ENCODE results near the gene SEC22A.

Gene SEC22A

DNA sequence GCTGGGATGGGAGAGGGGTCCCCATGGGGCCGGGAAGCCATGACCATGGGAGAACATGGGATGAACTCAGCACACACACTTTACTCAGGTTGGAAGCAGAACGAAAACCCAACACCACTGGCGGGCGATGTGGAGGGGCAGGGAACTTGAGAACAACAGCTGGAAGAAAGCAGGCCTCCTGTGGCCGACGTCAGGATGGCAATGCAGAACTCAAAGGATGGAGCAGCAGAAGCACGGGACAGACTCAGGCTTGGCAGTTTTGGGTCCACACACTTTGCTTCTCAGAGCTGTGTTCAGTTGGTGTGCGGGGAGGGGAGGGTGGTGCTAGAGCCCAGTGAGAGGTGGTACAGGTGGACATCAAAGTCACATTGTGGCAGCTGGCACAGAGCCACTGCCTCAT, 80.7 kb downstream of the SEC22A start:
- Histone ChIP-seq H2BK5ac (ENCODE audit: low read length) (no peak overlapping the region), H3K18ac (ENCODE audit: low read length) (no peak overlapping the region), H3K27me3 (ENCODE audit: control insufficient read depth in 3 of 3, insufficient read depth in 3 of 3, low read depth in 1 of 3, low read length in 3 of 3) (peaks cover 0 to 2% (median 0%) of the 10 kb centered on the region in 3 experiments), H3K79me1 (ENCODE audit: low read depth, low read length) (no peaks in the 10 kb centered on the region), H2BK12ac (ENCODE audit: low read length) (no peak overlapping the region), H4K8ac (ENCODE audit: low read depth, low read length) (no peak overlapping the region), H3K36me3 (replicated peaks in 1 of 2; ENCODE audit: control insufficient read depth in 2 of 2, insufficient read depth in 2 of 2, low read length in 2 of 2) (no peaks in the 10 kb centered on the region), H3K9me3 (replicated peaks in 1 of 2; ENCODE audit: control insufficient read depth in 2 of 2, insufficient read depth in 1 of 2, low read depth in 1 of 2, low read length in 2 of 2) (peaks cover 0 to 2% of the 10 kb centered on the region in 2 donors), H2AFZ (ENCODE audit: low read length) (no peak overlapping the region), H3K4me2 (ENCODE audit: insufficient read depth, low read length, poor library complexity, severe bottlenecking) (no peak overlapping the region), H4K91ac (ENCODE audit: low read depth, low read length, poor library complexity) (no peak overlapping the region), H3K4me3 (ENCODE audit: low read length in 2 of 2) (no peak overlapping the region), H3K27ac (replicated peaks; ENCODE audit: low read length) (no peak overlapping the region), H2BK15ac (ENCODE audit: low read length) (no peak overlapping the region), H3K4me1 (ENCODE audit: control insufficient read depth in 2 of 2, insufficient read depth in 1 of 2, low read depth in 1 of 2, low read length in 2 of 2) (no peaks in the 10 kb centered on the region), H2AK5ac (ENCODE audit: low read depth, low read length) (no peak overlapping the region), H3K14ac (ENCODE audit: low read length) (no peak overlapping the region), H3K23ac (ENCODE audit: low read depth, low read length, poor library complexity) (peak overlapping the region; percentile 29), H3K9ac (ENCODE audit: low read depth, low read length, poor library complexity) (no peak overlapping the region), H3K4ac (ENCODE audit: low read length) (no peak overlapping the region), H2BK120ac (ENCODE audit: low read depth, low read length) (no peak overlapping the region)
- no peak for DNase-seq (ENCODE audit: low spot score)
- WGBS, 2 donors (ENCODE audit: extremely low coverage in 2 of 2, insufficient read length in 2 of 2, insufficient replicate concordance in 1 of 2) = no CpG with 5 or more reads among the region's 8 CpGs

DNA sequence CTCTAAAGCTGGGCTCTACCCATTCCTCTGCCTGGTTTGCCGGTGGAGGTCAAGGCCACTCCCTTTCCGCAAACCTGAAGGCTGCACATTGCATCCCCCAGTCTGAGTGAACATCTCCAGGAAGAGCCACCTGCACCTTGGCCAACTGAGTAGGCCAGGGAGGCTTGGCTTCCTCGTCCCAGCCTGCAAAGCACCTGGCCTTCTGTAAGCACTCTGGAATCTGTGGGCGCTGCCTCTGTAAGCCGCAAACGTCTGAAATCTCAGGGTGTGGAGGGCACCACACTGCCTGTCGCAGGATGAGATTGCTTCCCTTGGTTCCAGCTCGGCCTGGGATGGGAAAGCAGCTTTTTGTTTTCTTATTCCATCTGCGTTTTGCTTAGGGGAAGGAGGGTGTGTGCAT, 81.3 kb downstream of the SEC22A start:
- H2BK15ac ChIP-seq (ENCODE audit: low read length) = no peak overlapping the region
- H3K79me1 ChIP-seq (ENCODE audit: low read depth, low read length) = no peaks in the 10 kb centered on the region
- H3K27me3 ChIP-seq (ENCODE audit: control insufficient read depth in 3 of 3, insufficient read depth in 3 of 3, low read depth in 1 of 3, low read length in 3 of 3) = peaks cover 0 to 2% (median 0%) of the 10 kb centered on the region in 3 experiments
- H3K4me1 ChIP-seq (ENCODE audit: control insufficient read depth in 2 of 2, insufficient read depth in 1 of 2, low read depth in 1 of 2, low read length in 2 of 2) = no peaks in the 10 kb centered on the region
- H3K9ac ChIP-seq (ENCODE audit: low read depth, low read length, poor library complexity) = no peak overlapping the region
- H2BK5ac ChIP-seq (ENCODE audit: low read length) = no peak overlapping the region
- no peak overlapping the region for H2AK5ac ChIP-seq (ENCODE audit: low read depth, low read length)
- no peak for DNase-seq (ENCODE audit: low spot score)
- H4K91ac ChIP-seq (ENCODE audit: low read depth, low read length, poor library complexity) = no peak overlapping the region
- H2AFZ ChIP-seq (ENCODE audit: low read length) = no peak overlapping the region
- H2BK120ac ChIP-seq (ENCODE audit: low read depth, low read length) = no peak overlapping the region
- peak overlapping the region; percentile 65 for H3K23ac ChIP-seq (ENCODE audit: low read depth, low read length, poor library complexity)
- no peak overlapping the region for H4K8ac ChIP-seq (ENCODE audit: low read depth, low read length)
- no peak overlapping the region for H3K27ac ChIP-seq (replicated peaks; ENCODE audit: low read length)
- H2BK12ac ChIP-seq (ENCODE audit: low read length) = no peak overlapping the region
- no peak overlapping the region for H3K18ac ChIP-seq (ENCODE audit: low read length)
- no peak overlapping the region for H3K4me3 ChIP-seq (ENCODE audit: low read length in 2 of 2)
- H3K9me3 ChIP-seq (replicated peaks in 1 of 2; ENCODE audit: control insufficient read depth in 2 of 2, insufficient read depth in 1 of 2, low read depth in 1 of 2, low read length in 2 of 2) = peaks cover 0 to 2% of the 10 kb centered on the region in 2 donors
- no peaks in the 10 kb centered on the region for H3K36me3 ChIP-seq (replicated peaks in 1 of 2; ENCODE audit: control insufficient read depth in 2 of 2, insufficient read depth in 2 of 2, low read length in 2 of 2)
- H3K14ac ChIP-seq (ENCODE audit: low read length) = no peak overlapping the region
- H3K4ac ChIP-seq (ENCODE audit: low read length) = no peak overlapping the region
- no peak overlapping the region for H3K4me2 ChIP-seq (ENCODE audit: insufficient read depth, low read length, poor library complexity, severe bottlenecking)
- WGBS, 2 donors (ENCODE audit: extremely low coverage in 2 of 2, insufficient read length in 2 of 2, insufficient replicate concordance in 1 of 2) = no CpG with 5 or more reads among the region's 9 CpGs

DNA sequence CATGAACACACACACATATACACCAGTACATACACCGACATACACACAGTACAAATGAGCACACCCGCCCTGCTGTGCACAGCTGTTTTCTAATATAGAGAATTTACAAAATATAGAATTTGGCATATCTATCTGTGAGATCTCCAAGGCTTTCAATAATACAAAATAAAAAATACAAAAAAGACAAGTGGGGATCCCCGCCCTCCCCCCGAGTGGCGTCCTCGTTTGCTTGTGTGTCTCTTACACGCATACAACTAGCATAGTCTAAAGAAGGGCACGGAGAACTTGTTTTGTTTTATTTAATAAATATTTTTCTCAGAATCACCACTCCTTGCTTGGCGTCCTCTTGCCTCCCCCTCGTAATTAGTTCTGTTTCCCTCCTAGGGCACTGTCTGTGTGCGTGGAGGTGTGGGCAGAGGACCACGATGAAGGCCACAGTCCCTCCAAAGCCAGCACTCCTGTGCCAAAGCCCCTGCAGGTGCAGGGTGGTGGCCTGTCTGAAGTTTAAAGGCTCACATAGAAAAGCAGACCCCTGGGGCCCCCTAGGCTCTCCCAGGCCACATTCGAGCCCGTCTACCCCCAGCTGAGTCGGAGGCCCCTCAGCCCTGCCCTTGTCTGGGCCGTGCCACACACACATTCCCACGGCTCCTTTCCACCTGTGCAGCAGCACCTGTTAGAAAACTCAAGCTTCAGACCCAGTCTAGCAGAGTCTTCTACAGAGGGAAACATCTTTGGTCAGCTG, 82.1 kb downstream of the SEC22A start:
- Histone ChIP-seq H2BK12ac (ENCODE audit: low read length) (no peak overlapping the region), H3K9ac (ENCODE audit: low read depth, low read length, poor library complexity) (no peak overlapping the region), H3K79me1 (ENCODE audit: low read depth, low read length) (no peaks in the 10 kb centered on the region), H3K18ac (ENCODE audit: low read length) (no peak overlapping the region), H2AK5ac (ENCODE audit: low read depth, low read length) (no peak overlapping the region), H2BK5ac (ENCODE audit: low read length) (no peak overlapping the region), H3K4me3 (ENCODE audit: low read length in 2 of 2) (no peak overlapping the region), H3K14ac (ENCODE audit: low read length) (no peak overlapping the region), H3K23ac (ENCODE audit: low read depth, low read length, poor library complexity) (no peak overlapping the region), H2BK120ac (ENCODE audit: low read depth, low read length) (no peak overlapping the region), H2AFZ (ENCODE audit: low read length) (no peak overlapping the region), H2BK15ac (ENCODE audit: low read length) (no peak overlapping the region), H3K36me3 (replicated peaks in 1 of 2; ENCODE audit: control insufficient read depth in 2 of 2, insufficient read depth in 2 of 2, low read length in 2 of 2) (no peaks in the 10 kb centered on the region), H3K4me2 (ENCODE audit: insufficient read depth, low read length, poor library complexity, severe bottlenecking) (no peak overlapping the region), H4K8ac (ENCODE audit: low read depth, low read length) (no peak overlapping the region), H3K4me1 (ENCODE audit: control insufficient read depth in 2 of 2, insufficient read depth in 1 of 2, low read depth in 1 of 2, low read length in 2 of 2) (no peaks in the 10 kb centered on the region), H3K27me3 (ENCODE audit: control insufficient read depth in 3 of 3, insufficient read depth in 3 of 3, low read depth in 1 of 3, low read length in 3 of 3) (peaks cover 0 to 2% (median 0%) of the 10 kb centered on the region in 3 experiments), H3K4ac (ENCODE audit: low read length) (no peak overlapping the region), H3K9me3 (replicated peaks in 1 of 2; ENCODE audit: control insufficient read depth in 2 of 2, insufficient read depth in 1 of 2, low read depth in 1 of 2, low read length in 2 of 2) (no peaks in the 10 kb centered on the region), H4K91ac (ENCODE audit: low read depth, low read length, poor library complexity) (no peak overlapping the region), H3K27ac (replicated peaks; ENCODE audit: low read length) (no peak overlapping the region)
- DNase-seq (ENCODE audit: low spot score) = no peak
- whole genome bisulfite sequencing, 2 donors (ENCODE audit: extremely low coverage in 2 of 2, insufficient read length in 2 of 2, insufficient replicate concordance in 1 of 2) = no CpG with 5 or more reads among the region's 17 CpGs

DNA sequence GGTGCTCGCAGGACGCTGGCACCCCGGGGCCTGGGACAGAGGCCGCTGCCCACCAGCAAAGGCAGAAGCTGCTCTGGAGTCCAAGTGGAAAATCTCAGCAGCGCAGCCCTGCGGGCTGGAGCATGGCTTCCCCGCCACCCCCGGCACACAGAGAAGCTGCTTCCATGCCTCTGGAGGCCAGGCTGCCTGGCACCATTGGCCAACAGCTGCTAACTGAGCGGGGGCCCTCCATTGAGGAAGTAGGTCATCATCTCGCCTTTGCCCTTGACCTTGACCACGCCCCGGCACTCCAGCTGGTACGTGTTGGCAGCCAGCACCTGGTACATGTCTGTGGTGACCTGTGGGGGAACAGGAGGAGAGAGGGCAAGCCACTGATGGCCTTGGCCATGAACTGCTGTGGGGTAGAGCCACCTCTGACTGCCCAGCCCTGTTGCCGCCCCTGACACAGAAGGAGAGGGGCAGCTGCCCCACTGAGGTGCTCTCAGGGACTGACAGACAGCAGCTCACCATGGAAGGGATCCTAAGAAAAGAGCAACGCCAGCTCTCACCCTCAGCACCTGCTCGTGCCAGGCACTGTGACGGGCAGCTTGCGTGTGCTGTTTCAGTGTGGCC, 82.8 kb downstream of the SEC22A start:
- Histone ChIP-seq H3K27ac (replicated peaks; ENCODE audit: low read length) (no peak overlapping the region), H4K8ac (ENCODE audit: low read depth, low read length) (no peak overlapping the region), H3K4me3 (ENCODE audit: low read length in 2 of 2) (no peak overlapping the region), H3K9ac (ENCODE audit: low read depth, low read length, poor library complexity) (peak overlapping the region; percentile 78), H3K79me1 (ENCODE audit: low read depth, low read length) (no peaks in the 10 kb centered on the region), H2BK120ac (ENCODE audit: low read depth, low read length) (no peak overlapping the region), H2BK15ac (ENCODE audit: low read length) (no peak overlapping the region), H3K4me2 (ENCODE audit: insufficient read depth, low read length, poor library complexity, severe bottlenecking) (no peak overlapping the region), H2BK12ac (ENCODE audit: low read length) (no peak overlapping the region), H4K91ac (ENCODE audit: low read depth, low read length, poor library complexity) (no peak overlapping the region), H2BK5ac (ENCODE audit: low read length) (no peak overlapping the region), H3K9me3 (replicated peaks in 1 of 2; ENCODE audit: control insufficient read depth in 2 of 2, insufficient read depth in 1 of 2, low read depth in 1 of 2, low read length in 2 of 2) (no peaks in the 10 kb centered on the region), H2AFZ (ENCODE audit: low read length) (no peak overlapping the region), H3K18ac (ENCODE audit: low read length) (no peak overlapping the region), H2AK5ac (ENCODE audit: low read depth, low read length) (no peak overlapping the region), H3K27me3 (ENCODE audit: control insufficient read depth in 3 of 3, insufficient read depth in 3 of 3, low read depth in 1 of 3, low read length in 3 of 3) (peaks cover 0 to 2% (median 0%) of the 10 kb centered on the region in 3 experiments), H3K36me3 (replicated peaks in 1 of 2; ENCODE audit: control insufficient read depth in 2 of 2, insufficient read depth in 2 of 2, low read length in 2 of 2) (no peaks in the 10 kb centered on the region), H3K23ac (ENCODE audit: low read depth, low read length, poor library complexity) (no peak overlapping the region), H3K4me1 (ENCODE audit: control insufficient read depth in 2 of 2, insufficient read depth in 1 of 2, low read depth in 1 of 2, low read length in 2 of 2) (no peaks in the 10 kb centered on the region), H3K4ac (ENCODE audit: low read length) (no peak overlapping the region), H3K14ac (ENCODE audit: low read length) (no peak overlapping the region)
- no peak for DNase-seq (ENCODE audit: low spot score)
- no CpG with 5 or more reads among the region's 18 CpGs for WGBS, 2 donors (ENCODE audit: extremely low coverage in 2 of 2, insufficient read length in 2 of 2, insufficient replicate concordance in 1 of 2)
